Adipocyte (in vitro differentiated cells): ENCODE measurements around the gene CACNA2D2.
"Not testable (repeated sequence)": the region's sequence is repeated elsewhere in the genome, so short reads cannot be mapped to it uniquely, and the experiment has no call there.

Source experiments
- DNase-seq: peaks from one replicate; pipeline ENCODE4 v3.0.0-alpha.2; 2015; ENCODE audit warnings: low read depth
- H3K27me3 ChIP-seq: replicated peaks from 2 replicates; pipeline ENCODE4 v1.7.0; 2013; ENCODE audit warnings: mild to moderate bottlenecking, low read length, moderate library complexity; ENCODE audit not compliant: control insufficient read depth, insufficient read depth
- H3K36me3 ChIP-seq: 2 replicates; pipeline ENCODE4 v1.7.0; 2013; ENCODE audit warnings: low read length, mild to moderate bottlenecking, moderate library complexity; ENCODE audit not compliant: control insufficient read depth, insufficient read depth, severe bottlenecking
- H3K4me1 ChIP-seq: 2 replicates; pipeline ENCODE4 v1.7.0; 2013; ENCODE audit warnings: mild to moderate bottlenecking, low read length, moderate library complexity; ENCODE audit not compliant: control insufficient read depth, insufficient read depth
- H3K4me3 ChIP-seq: 2 replicates; pipeline ENCODE4 v1.7.0; 2013; ENCODE audit warnings: mild to moderate bottlenecking, low read length, moderate library complexity
- H3K9ac ChIP-seq: 2 replicates; pipeline ENCODE4 v1.7.0; 2013; ENCODE audit warnings: mild to moderate bottlenecking, low read length, moderate library complexity
- H3K9me3 ChIP-seq: 2 replicates; pipeline ENCODE4 v1.7.0; 2013; ENCODE audit warnings: mild to moderate bottlenecking, low read length, moderate library complexity; ENCODE audit not compliant: control insufficient read depth

Gene CACNA2D2

GRCh38 chr3:50525191-50525910, 21.9 kb upstream of the CACNA2D2 start:
- DNase-seq = no peak
- H3K4me3 ChIP-seq = no peak overlapping the region

GRCh38 chr3:50524746-50525145, 21.3 kb upstream of the CACNA2D2 start:
- Histone ChIP-seq H3K36me3 (no peaks in the 10 kb centered on the region), H3K27me3 (peaks cover 49% of the 10 kb centered on the region)

More at GRCh38 chr3:50525191-50525910, 21.9 kb upstream of the CACNA2D2 start:
- H3K4me1 ChIP-seq = no peaks in the 10 kb centered on the region
- H3K36me3 ChIP-seq = no peaks in the 10 kb centered on the region
- no peak overlapping the region for H3K9ac ChIP-seq
- H3K27me3 ChIP-seq = peaks cover 54% of the 10 kb centered on the region
- H3K9me3 ChIP-seq = no peaks in the 10 kb centered on the region

GRCh38 chr3:50523279-50523811, 19.9 kb upstream of the CACNA2D2 start:
- DNase-seq = no peak
- Histone ChIP-seq H3K4me1 (no peaks in the 10 kb centered on the region), H3K9ac (no peak overlapping the region), H3K36me3 (no peaks in the 10 kb centered on the region), H3K27me3 (peaks cover 47% of the 10 kb centered on the region), H3K4me3 (no peak overlapping the region), H3K9me3 (no peaks in the 10 kb centered on the region)

More at GRCh38 chr3:50524746-50525145, 21.3 kb upstream of the CACNA2D2 start:
- no peak overlapping the region for H3K9ac ChIP-seq
- H3K4me1 ChIP-seq = no peaks in the 10 kb centered on the region
- no peaks in the 10 kb centered on the region for H3K9me3 ChIP-seq
- DNase-seq = no peak
- no peak overlapping the region for H3K4me3 ChIP-seq

GRCh38 chr3:50521572-50521971, 18.1 kb upstream of the CACNA2D2 start:
- Histone ChIP-seq H3K36me3 (no peaks in the 10 kb centered on the region), H3K4me1 (no peaks in the 10 kb centered on the region), H3K27me3 (peaks cover 47% of the 10 kb centered on the region), H3K4me3 (no peak overlapping the region), H3K9me3 (no peaks in the 10 kb centered on the region), H3K9ac (no peak overlapping the region)
- DNase-seq = no peak

- Histone ChIP-seq H3K9ac (no peak overlapping the region), H3K4me3 (no peak overlapping the region), H3K4me1 (no peaks in the 10 kb centered on the region), H3K27me3 (peaks cover 48% of the 10 kb centered on the region), H3K36me3 (no peaks in the 10 kb centered on the region), H3K9me3 (no peaks in the 10 kb centered on the region)
- DNase-seq = no peak
Measured at GRCh38 chr3:50520849-50521248, 17.4 kb upstream of the CACNA2D2 start.

- peak; percentile 68 for DNase-seq
- Histone ChIP-seq H3K36me3 (no peaks in the 10 kb centered on the region), H3K9me3 (no peaks in the 10 kb centered on the region), H3K27me3 (peaks cover 53% of the 10 kb centered on the region), H3K9ac (no peak overlapping the region), H3K4me1 (no peaks in the 10 kb centered on the region), H3K4me3 (no peak overlapping the region)
Measured at GRCh38 chr3:50519471-50520089, 16.1 kb upstream of the CACNA2D2 start.

GRCh38 chr3:50518436-50518835, 15.0 kb upstream of the CACNA2D2 start:
- Histone ChIP-seq H3K9me3 (no peaks in the 10 kb centered on the region), H3K4me1 (no peaks in the 10 kb centered on the region)
- no peak for DNase-seq

GRCh38 chr3:50517721-50518206, 14.3 kb upstream of the CACNA2D2 start:
- H3K27me3 ChIP-seq = peaks cover 68% of the 10 kb centered on the region
- H3K4me1 ChIP-seq = no peaks in the 10 kb centered on the region
- no peaks in the 10 kb centered on the region for H3K36me3 ChIP-seq
- no peak overlapping the region for H3K4me3 ChIP-seq
- H3K9ac ChIP-seq = no peak overlapping the region
- H3K9me3 ChIP-seq = no peaks in the 10 kb centered on the region
- DNase-seq = no peak

More at GRCh38 chr3:50518436-50518835, 15.0 kb upstream of the CACNA2D2 start:
- H3K36me3 ChIP-seq = no peaks in the 10 kb centered on the region
- H3K27me3 ChIP-seq = peaks cover 62% of the 10 kb centered on the region
- H3K9ac ChIP-seq = no peak overlapping the region
- no peak overlapping the region for H3K4me3 ChIP-seq

GRCh38 chr3:50516440-50516871, 13.0 kb upstream of the CACNA2D2 start:
- Histone ChIP-seq H3K9ac (no peak overlapping the region), H3K4me1 (no peaks in the 10 kb centered on the region)

GRCh38 chr3:50515565-50516439, 12.4 kb upstream of the CACNA2D2 start:
- H3K36me3 ChIP-seq = no peaks in the 10 kb centered on the region
- H3K27me3 ChIP-seq = peaks cover 58% of the 10 kb centered on the region
- peak; percentile 38 for DNase-seq
- no peaks in the 10 kb centered on the region for H3K4me1 ChIP-seq
- H3K9ac ChIP-seq = no peak overlapping the region
- no peaks in the 10 kb centered on the region for H3K9me3 ChIP-seq
- H3K4me3 ChIP-seq = no peak overlapping the region

More at GRCh38 chr3:50516440-50516871, 13.0 kb upstream of the CACNA2D2 start:
- DNase-seq = no peak
- Histone ChIP-seq H3K4me3 (no peak overlapping the region), H3K9me3 (no peaks in the 10 kb centered on the region), H3K36me3 (no peaks in the 10 kb centered on the region), H3K27me3 (peaks cover 58% of the 10 kb centered on the region)

GRCh38 chr3:50512908-50513307, 9.5 kb upstream of the CACNA2D2 start:
- H3K27me3 ChIP-seq = peaks cover 65% of the 10 kb centered on the region
- not testable (repeated sequence) for DNase-seq, H3K4me1 ChIP-seq, H3K9ac ChIP-seq, H3K4me3 ChIP-seq, H3K9me3 ChIP-seq, H3K36me3 ChIP-seq
